ENCODE data around the gene MECP2. TPM values are rescaled to one million over a fixed set of nuclear protein-coding genes. Genes with fewer than 3 reads are reported as not detected.
A peak's percentile ranks its signal among the peaks of the same experiment; 100 is the strongest.
"Not testable (repeated sequence)": the region's sequence is repeated elsewhere in the genome, so short reads cannot be mapped to it uniquely, and the experiment has no call there.

The MECP2 gene
- 51.9 and 52.8 TPM in 2 replicates for total RNA-seq (2021)
- percentile 77 among the genes with signal in this experiment for Bru-seq, nascent RNA
- percentile 81 among the genes with signal in this experiment for BruChase-seq, experiment 1, labeled RNA remaining after a 2-hour chase
- percentile 87 among the genes with signal in this experiment for BruChase-seq, experiment 2, labeled RNA remaining after a 6-hour chase
- long read RNA-seq, full-length matches to known transcripts, result 28 of 58 reads
- long read RNA-seq, partial matches to known transcripts, result 0 of 58 reads
- long read RNA-seq, other reads (novel, unspliced or antisense), result 30 of 58 reads

DNA sequence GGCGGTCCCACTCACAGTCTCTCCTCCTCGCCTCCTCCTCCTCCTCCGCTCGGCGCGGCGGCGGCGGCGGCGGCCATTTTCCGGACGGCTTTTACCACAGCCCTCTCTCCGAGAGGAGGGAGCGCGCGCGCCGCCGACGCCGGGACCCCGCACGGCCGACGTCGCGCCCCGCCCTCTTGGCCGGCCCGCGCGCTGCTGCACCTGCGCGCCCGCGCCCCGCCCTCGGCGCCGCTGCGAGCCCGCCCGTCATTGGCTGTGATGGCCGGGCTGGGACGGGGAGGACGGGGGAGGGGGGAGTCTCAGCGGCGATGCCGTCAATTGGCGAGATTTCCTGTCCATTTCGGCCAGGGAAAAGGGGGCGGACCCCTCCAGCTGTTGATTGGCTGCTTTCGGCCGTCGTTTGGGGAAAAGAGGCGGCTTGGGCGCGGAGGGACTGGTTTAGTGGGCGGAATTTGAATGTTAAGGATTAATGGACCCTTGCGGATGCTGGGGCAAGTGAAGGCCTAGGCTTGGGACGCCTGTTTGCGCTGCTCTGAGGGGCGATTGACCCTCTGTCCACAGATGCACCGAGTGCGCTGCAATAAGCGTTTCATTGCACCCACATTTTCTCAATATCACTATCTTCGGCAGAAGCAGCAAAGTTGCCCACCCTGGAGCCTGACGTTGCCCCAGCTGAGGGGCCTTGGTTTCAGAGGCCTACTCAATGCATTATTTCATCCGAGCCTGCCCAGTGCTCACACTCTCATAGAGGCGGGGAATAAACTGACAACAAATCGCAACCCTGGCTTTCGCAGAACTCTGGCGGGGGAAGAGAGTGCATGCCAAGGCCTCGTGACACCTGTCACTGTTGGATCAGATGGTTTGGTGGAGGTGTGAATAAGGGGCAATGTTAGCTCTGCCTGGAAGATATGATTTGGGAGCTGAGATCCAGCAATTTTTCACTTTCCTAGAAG, at the start of gene MECP2:
Gene MECP2 (minus strand): TSS at position 129 of the 953 bp plus-strand sequence.
- H3K27ac ChIP-seq (ENCODE audit: low read depth, low read length, poor library complexity, severe bottlenecking), result peak within 1 kb of the TSS; percentile 79
- H3K27me3 ChIP-seq (replicated peaks; ENCODE audit: insufficient read depth, low read depth, low read length, poor library complexity), result peaks cover 7% of the 10 kb centered on the region
- H3K36me3 ChIP-seq (ENCODE audit: insufficient read depth, low read length, poor library complexity, severe bottlenecking), result no peaks in the 10 kb centered on the region
- CTCF ChIA-PET, result no interaction called here
- peak within 1 kb of the TSS; percentile 58 for H3K4me3 ChIP-seq (ENCODE audit: low read depth, low read length, poor library complexity, severe bottlenecking)
- peak; percentile 94 for DNase-seq (ENCODE audit: low spot score)
- intact Hi-C loops (cut with micrococcal nuclease; ENCODE audit: unreplicated experiment), result no loop called here
- no TSS peak for BruUV-seq (replicated peaks)
- POLR2A ChIA-PET (ENCODE audit: low non-redundant PET), result interaction anchor here (0.6 kb wide), 1 partner anchor 163 kb away, joined by 3 read pairs; the partner anchor contains the start of gene NAA10
- TF ChIP-seq, protein P1, sequence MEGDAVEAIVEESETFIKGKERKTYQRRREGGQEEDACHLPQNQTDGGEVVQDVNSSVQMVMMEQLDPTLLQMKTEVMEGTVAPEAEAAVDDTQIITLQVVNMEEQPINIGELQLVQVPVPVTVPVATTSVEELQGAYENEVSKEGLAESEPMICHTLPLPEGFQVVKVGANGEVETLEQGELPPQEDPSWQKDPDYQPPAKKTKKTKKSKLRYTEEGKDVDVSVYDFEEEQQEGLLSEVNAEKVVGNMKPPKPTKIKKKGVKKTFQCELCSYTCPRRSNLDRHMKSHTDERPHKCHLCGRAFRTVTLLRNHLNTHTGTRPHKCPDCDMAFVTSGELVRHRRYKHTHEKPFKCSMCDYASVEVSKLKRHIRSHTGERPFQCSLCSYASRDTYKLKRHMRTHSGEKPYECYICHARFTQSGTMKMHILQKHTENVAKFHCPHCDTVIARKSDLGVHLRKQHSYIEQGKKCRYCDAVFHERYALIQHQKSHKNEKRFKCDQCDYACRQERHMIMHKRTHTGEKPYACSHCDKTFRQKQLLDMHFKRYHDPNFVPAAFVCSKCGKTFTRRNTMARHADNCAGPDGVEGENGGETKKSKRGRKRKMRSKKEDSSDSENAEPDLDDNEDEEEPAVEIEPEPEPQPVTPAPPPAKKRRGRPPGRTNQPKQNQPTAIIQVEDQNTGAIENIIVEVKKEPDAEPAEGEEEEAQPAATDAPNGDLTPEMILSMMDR (conservative IDR thresholded peaks at IDR 0.05; ENCODE audit: low read depth, low read length), result no peak
- TF ChIP-seq EZH2 (IDR thresholded peaks at IDR 0.05; ENCODE audit: borderline replicate concordance, low read depth, low read length, poor library complexity, severe bottlenecking), result no peak
- H3K4me1 ChIP-seq (ENCODE audit: insufficient read depth, low read length, poor library complexity, severe bottlenecking), result peaks cover 5% of the 10 kb centered on the region
- H3K9me3 ChIP-seq (ENCODE audit: low read depth, low read length, poor library complexity, severe bottlenecking), result no peaks in the 10 kb centered on the region

DNA sequence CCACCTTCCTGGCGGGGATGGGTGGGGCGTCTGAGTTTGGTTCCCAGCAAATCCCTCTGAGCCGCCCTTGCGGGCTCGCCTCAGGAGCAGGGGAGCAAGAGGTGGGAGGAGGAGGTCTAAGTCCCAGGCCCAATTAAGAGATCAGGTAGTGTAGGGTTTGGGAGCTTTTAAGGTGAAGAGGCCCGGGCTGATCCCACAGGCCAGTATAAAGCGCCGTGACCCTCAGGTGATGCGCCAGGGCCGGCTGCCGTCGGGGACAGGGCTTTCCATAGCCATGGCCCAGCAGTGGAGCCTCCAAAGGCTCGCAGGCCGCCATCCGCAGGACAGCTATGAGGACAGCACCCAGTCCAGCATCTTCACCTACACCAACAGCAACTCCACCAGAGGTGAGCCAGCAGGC, 46.5 kb upstream of the MECP2 start, which contains the start of gene OPN1LW:
Gene OPN1LW (plus strand): TSS at position 234 of the 400 bp plus-strand sequence. CDS start 41 bp downstream, at position 275.
- intact Hi-C loops (cut with micrococcal nuclease; ENCODE audit: unreplicated experiment); DNase-seq (ENCODE audit: low spot score); H3K4me3 ChIP-seq (ENCODE audit: low read depth, low read length, poor library complexity, severe bottlenecking); H3K27ac ChIP-seq (ENCODE audit: low read depth, low read length, poor library complexity, severe bottlenecking); H3K27me3 ChIP-seq (replicated peaks; ENCODE audit: insufficient read depth, low read depth, low read length, poor library complexity); H3K4me1 ChIP-seq (ENCODE audit: insufficient read depth, low read length, poor library complexity, severe bottlenecking); H3K36me3 ChIP-seq (ENCODE audit: insufficient read depth, low read length, poor library complexity, severe bottlenecking); BruUV-seq (replicated peaks); H3K9me3 ChIP-seq (ENCODE audit: low read depth, low read length, poor library complexity, severe bottlenecking); POLR2A ChIA-PET (ENCODE audit: low non-redundant PET); CTCF ChIA-PET: not testable (repeated sequence)

DNA sequence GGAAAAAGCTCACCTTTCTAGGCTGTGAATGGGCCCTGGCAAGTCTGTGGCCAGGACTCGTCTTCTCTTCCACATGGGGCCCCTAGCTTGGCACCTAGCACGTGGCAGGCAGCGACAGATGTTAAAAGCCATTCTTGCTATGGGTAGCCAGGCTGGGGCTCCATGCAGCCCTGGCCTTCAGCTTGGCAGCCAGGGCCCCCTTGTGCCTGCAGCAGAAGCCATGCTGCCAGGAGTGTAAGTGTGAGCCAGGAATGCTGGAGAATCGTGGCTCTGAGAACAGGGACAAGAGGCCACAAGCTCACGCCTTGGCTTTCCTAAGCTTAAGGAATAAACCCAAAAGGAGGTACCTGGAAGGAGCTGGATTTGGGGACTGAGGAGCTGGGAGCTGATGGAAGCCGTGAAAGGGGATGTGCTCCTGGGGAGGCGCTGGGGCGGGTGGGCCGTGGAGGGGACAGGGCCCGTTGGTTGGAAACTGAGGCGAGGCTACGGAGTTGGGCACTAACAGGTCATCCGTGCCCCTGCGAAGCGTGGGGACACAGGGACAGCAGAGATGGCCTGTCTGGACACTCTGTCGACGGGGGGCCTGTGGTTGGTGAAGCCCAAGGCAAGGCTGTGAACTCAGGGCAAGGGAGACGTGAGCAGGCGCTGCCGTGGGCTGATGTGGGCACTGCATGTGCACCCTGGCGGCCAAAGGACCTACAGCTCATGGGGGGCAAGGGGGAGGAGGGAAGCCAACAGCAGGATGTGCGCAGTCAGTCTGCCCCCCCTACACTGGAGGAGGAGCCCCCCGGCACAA, 45.6 kb upstream of the MECP2 start:
- POLR2A ChIA-PET (ENCODE audit: low non-redundant PET), result interaction anchor here (0.5 kb wide), 1 partner anchor 401 kb away, joined by 3 read pairs; no protein-coding TSS in a partner anchor
- no peak for DNase-seq (ENCODE audit: low spot score)
- intact Hi-C loops (cut with micrococcal nuclease; ENCODE audit: unreplicated experiment), result no loop called here
- Histone ChIP-seq H3K27ac (ENCODE audit: low read depth, low read length, poor library complexity, severe bottlenecking) (no peak overlapping the region), H3K4me1 (ENCODE audit: insufficient read depth, low read length, poor library complexity, severe bottlenecking) (no peaks in the 10 kb centered on the region), H3K27me3 (replicated peaks; ENCODE audit: insufficient read depth, low read depth, low read length, poor library complexity) (no peaks in the 10 kb centered on the region), H3K36me3 (ENCODE audit: insufficient read depth, low read length, poor library complexity, severe bottlenecking) (no peaks in the 10 kb centered on the region), H3K4me3 (ENCODE audit: low read depth, low read length, poor library complexity, severe bottlenecking) (no peak overlapping the region), H3K9me3 (ENCODE audit: low read depth, low read length, poor library complexity, severe bottlenecking) (no peaks in the 10 kb centered on the region)
- no TSS peak for BruUV-seq (replicated peaks)
- TF ChIP-seq, protein P1 (conservative IDR thresholded peaks at IDR 0.05; ENCODE audit: low read depth, low read length), result no peak
- TF ChIP-seq EZH2 (IDR thresholded peaks at IDR 0.05; ENCODE audit: borderline replicate concordance, low read depth, low read length, poor library complexity, severe bottlenecking), result no peak
- CTCF ChIA-PET, result interaction anchor here (0.5 kb wide), 1 partner anchor 634 kb away, joined by 10 read pairs; no protein-coding TSS in a partner anchor
